BLaER1 (cell line): ENCODE data around the gene CRADD.
"Not testable (repeated sequence)": the region's sequence is repeated elsewhere in the genome, so short reads cannot be mapped to it uniquely, and the experiment has no call there.

Experiments
- H3K27ac ChIP-seq: shearing (Covaris generic); formaldehyde crosslinking; 2 replicates; pipeline ENCODE4 v1.8.1; 2022
- H3K27me3 ChIP-seq: shearing (Covaris generic); formaldehyde crosslinking; 2 replicates; pipeline ENCODE4 v1.8.1; 2022
- H3K36me3 ChIP-seq: shearing (Covaris generic); formaldehyde crosslinking; 2 replicates; pipeline ENCODE4 v1.8.1; 2022
- H3K4me1 ChIP-seq: shearing (Covaris generic); formaldehyde crosslinking; 2 replicates; pipeline ENCODE4 v1.8.1; 2022
- H3K4me2 ChIP-seq: shearing (Covaris generic); formaldehyde crosslinking; 2 replicates; pipeline ENCODE4 v1.8.1; 2022
- H3K4me3 ChIP-seq: shearing (Covaris generic); formaldehyde crosslinking; 2 replicates; pipeline ENCODE4 v1.8.1; 2022
- H3K9ac ChIP-seq: shearing (Covaris generic); formaldehyde crosslinking; 2 replicates; pipeline ENCODE4 v1.8.1; 2022
- H3K9me3 ChIP-seq: shearing (Covaris generic); formaldehyde crosslinking; 2 replicates; pipeline ENCODE4 v1.8.1; 2022
- H4K20me1 ChIP-seq: shearing (Covaris generic); formaldehyde crosslinking; 2 replicates; pipeline ENCODE4 v1.8.1; 2022
- Cebpa-rat ChIP-seq: shearing (Covaris generic); IDR thresholded peaks from 2 replicates; pipeline ENCODE4 v1.8.1; 2022

Gene CRADD

GRCh38 chr12:93777254-93777653 is 100.1 kb downstream of the CRADD start:
- Histone ChIP-seq H3K27ac (no peak overlapping the region), H4K20me1 (no peaks in the 10 kb centered on the region), H3K9me3 (peaks cover 3% of the 10 kb centered on the region; the same call in 1 of the 2 replicates), H3K27me3 (no peaks in the 10 kb centered on the region), H3K4me1 (peaks cover 19% of the 10 kb centered on the region), H3K4me2 (no peak overlapping the region), H3K36me3 (no peaks in the 10 kb centered on the region), H3K9ac (no peak overlapping the region), H3K4me3 (no peak overlapping the region)
- TF ChIP-seq Cebpa-rat: no peak

GRCh38 chr12:93778306-93778705 is 101.1 kb downstream of the CRADD start:
- TF ChIP-seq Cebpa-rat: no peak
- Histone ChIP-seq H3K9ac (no peak overlapping the region), H3K4me1 (peaks cover 11% of the 10 kb centered on the region), H3K27ac (no peak overlapping the region), H3K9me3 (no peaks in the 10 kb centered on the region; the same call in 1 of the 2 replicates), H3K36me3 (no peaks in the 10 kb centered on the region), H4K20me1 (no peaks in the 10 kb centered on the region), H3K27me3 (no peaks in the 10 kb centered on the region), H3K4me3 (no peak overlapping the region), H3K4me2 (peak overlapping the region; percentile 31)

- Histone ChIP-seq H3K36me3 (no peaks in the 10 kb centered on the region), H4K20me1 (no peaks in the 10 kb centered on the region), H3K4me1 (peaks cover 14% of the 10 kb centered on the region), H3K27me3 (no peaks in the 10 kb centered on the region), H3K27ac (no peak overlapping the region), H3K4me3 (no peak overlapping the region), H3K4me2 (peak overlapping the region; percentile 31), H3K9ac (no peak overlapping the region), H3K9me3 (no peaks in the 10 kb centered on the region; the same call in 1 of the 2 replicates)
- TF ChIP-seq Cebpa-rat: no peak
These were observed 101.6 kb downstream of the CRADD start for GRCh38 chr12:93778766-93779165.

DNA sequence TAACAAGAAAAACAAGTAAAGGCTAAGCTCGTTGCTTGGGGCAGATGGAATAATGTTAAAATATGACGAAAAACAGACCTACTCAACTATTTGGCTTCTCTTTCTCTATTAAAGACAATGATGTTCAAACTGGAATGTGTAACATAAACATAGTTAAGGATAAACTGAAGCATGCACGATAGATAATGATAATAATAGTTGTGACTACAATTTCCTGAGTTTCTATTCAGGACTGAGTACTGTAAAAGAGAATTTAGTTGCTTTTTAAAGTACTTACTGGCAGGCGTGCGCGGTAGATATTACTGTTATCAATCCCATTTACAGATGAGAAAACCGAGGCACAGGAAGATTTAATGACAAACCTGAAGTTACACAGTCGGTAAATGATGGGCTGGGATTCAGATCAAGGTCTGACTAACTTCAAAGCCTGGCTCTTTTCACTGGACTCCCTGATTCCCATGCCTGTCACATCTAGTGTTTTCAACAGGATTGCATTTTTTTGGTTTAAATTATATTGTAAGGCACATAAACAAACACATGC is 103.0 kb downstream of the CRADD start:
- H3K27me3 ChIP-seq: no peaks in the 10 kb centered on the region
- no peak overlapping the region for H3K9ac ChIP-seq
- no peaks in the 10 kb centered on the region; the same call in 1 of the 2 replicates for H3K9me3 ChIP-seq
- TF ChIP-seq Cebpa-rat: no peak
- no peaks in the 10 kb centered on the region for H4K20me1 ChIP-seq
- H3K4me1 ChIP-seq: peaks cover 28% of the 10 kb centered on the region
- H3K4me3 ChIP-seq: no peak overlapping the region
- no peaks in the 10 kb centered on the region for H3K36me3 ChIP-seq
- no peak overlapping the region for H3K4me2 ChIP-seq
- no peak overlapping the region for H3K27ac ChIP-seq

DNA sequence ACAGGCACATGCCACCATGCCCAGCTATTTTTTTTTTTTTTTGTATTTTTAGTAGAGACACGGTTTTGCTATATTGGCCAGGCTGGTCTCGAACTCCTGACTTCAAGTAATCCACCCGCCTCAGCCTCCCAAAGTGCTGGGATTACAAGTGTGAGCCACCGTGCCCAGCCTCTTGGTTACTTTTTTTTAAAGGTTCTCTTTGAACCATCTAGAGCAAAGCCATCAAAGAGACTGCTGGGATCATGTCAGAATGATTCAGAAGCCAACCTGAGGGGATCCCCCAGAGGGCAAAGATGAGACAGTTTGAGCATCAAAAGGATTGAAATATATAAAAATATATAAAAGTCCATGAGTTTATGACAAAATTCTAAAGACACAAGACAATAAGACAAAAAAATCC is 103.7 kb downstream of the CRADD start:
- H4K20me1 ChIP-seq, H3K9ac ChIP-seq, H3K4me2 ChIP-seq, H3K36me3 ChIP-seq, H3K27me3 ChIP-seq, H3K27ac ChIP-seq, H3K4me3 ChIP-seq, H3K9me3 ChIP-seq: not testable (repeated sequence)
- peaks cover 31% of the 10 kb centered on the region for H3K4me1 ChIP-seq

GRCh38 chr12:93781961-93782360 is 104.8 kb downstream of the CRADD start:
- not testable (repeated sequence) for H3K27me3 ChIP-seq, H3K4me2 ChIP-seq, H3K9ac ChIP-seq, H3K36me3 ChIP-seq, H3K27ac ChIP-seq, H4K20me1 ChIP-seq, H3K4me3 ChIP-seq, H3K9me3 ChIP-seq
- H3K4me1 ChIP-seq: peaks cover 31% of the 10 kb centered on the region

DNA sequence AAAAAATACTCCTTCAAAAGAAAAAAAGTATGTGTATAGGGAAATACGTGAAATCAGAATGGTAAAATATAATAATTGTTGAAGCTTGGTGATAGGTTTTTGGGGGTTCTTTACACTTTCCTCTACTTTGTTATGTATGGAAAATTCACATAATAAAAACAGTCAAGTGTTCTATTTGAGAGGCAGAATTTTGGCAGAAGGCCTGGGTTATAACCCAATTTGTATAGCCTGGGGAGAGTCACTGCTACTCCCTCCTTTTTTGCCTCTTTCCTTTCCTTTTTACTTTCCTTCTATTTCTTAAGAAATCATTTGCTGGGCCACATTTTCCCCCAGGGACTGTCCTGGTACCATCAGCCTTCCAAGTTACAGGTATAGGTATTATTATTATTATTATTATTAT is 105.7 kb downstream of the CRADD start:
- H3K27ac ChIP-seq: no peak overlapping the region
- no peaks in the 10 kb centered on the region for H3K36me3 ChIP-seq
- H3K9me3 ChIP-seq: peaks cover 3% of the 10 kb centered on the region; the same call in 1 of the 2 replicates
- peaks cover 31% of the 10 kb centered on the region for H3K4me1 ChIP-seq
- H3K27me3 ChIP-seq: no peaks in the 10 kb centered on the region
- TF ChIP-seq Cebpa-rat: no peak
- no peak overlapping the region for H3K4me2 ChIP-seq
- no peak overlapping the region for H3K4me3 ChIP-seq
- H4K20me1 ChIP-seq: no peaks in the 10 kb centered on the region
- H3K9ac ChIP-seq: no peak overlapping the region

GRCh38 chr12:93783832-93784231 is 106.7 kb downstream of the CRADD start:
- peaks cover 8% of the 10 kb centered on the region; the same call in 1 of the 2 replicates for H3K9me3 ChIP-seq
- no peak overlapping the region for H3K4me3 ChIP-seq
- H3K4me1 ChIP-seq: peaks cover 27% of the 10 kb centered on the region
- no peak overlapping the region for H3K9ac ChIP-seq
- H3K36me3 ChIP-seq: no peaks in the 10 kb centered on the region
- no peak overlapping the region for H3K27ac ChIP-seq
- TF ChIP-seq Cebpa-rat: no peak
- no peaks in the 10 kb centered on the region for H3K27me3 ChIP-seq
- H3K4me2 ChIP-seq: peak overlapping the region; percentile 46
- no peaks in the 10 kb centered on the region for H4K20me1 ChIP-seq

DNA sequence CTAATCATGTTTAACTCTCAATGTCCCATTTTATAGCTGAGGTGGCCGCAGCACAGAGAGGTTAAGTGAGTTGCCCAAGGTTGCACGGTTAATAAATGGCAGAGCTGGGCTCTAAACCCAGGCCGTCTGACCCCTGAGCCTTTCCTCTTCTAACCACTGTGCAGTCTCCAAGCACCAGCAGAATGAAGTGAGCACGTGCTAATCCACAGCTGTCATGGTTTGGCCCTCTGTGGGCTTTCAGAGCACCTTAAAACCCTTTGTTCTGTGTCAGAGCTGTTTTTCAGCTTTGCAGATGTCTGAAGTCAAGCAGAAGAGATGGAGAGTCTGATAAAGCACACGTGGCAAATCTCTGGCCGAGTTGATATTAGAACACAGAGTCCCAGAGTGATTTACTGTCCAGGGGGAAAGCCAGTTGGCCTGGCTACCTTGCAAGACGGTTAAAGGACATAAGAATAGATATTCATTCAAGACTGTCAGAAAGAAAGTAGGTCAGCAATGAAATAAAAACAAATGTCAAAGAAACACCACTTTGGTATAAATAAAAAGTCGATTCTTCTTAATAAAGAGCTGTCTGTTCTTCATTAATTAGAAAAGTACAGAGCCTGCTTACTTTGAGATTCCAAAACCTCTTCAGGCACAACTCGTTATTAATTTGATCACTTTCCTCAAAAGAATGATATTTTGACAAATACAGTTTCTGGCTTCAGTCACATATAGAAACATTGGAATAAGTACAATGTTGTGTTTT is 107.3 kb downstream of the CRADD start:
- Histone ChIP-seq H3K27me3 (no peaks in the 10 kb centered on the region), H4K20me1 (no peaks in the 10 kb centered on the region), H3K4me1 (peaks cover 32% of the 10 kb centered on the region), H3K9ac (no peak overlapping the region), H3K36me3 (no peaks in the 10 kb centered on the region), H3K27ac (no peak overlapping the region), H3K9me3 (peaks cover 8% of the 10 kb centered on the region; the same call in 1 of the 2 replicates), H3K4me3 (no peak overlapping the region), H3K4me2 (peak overlapping the region; percentile 46)
- TF ChIP-seq Cebpa-rat: no peak

DNA sequence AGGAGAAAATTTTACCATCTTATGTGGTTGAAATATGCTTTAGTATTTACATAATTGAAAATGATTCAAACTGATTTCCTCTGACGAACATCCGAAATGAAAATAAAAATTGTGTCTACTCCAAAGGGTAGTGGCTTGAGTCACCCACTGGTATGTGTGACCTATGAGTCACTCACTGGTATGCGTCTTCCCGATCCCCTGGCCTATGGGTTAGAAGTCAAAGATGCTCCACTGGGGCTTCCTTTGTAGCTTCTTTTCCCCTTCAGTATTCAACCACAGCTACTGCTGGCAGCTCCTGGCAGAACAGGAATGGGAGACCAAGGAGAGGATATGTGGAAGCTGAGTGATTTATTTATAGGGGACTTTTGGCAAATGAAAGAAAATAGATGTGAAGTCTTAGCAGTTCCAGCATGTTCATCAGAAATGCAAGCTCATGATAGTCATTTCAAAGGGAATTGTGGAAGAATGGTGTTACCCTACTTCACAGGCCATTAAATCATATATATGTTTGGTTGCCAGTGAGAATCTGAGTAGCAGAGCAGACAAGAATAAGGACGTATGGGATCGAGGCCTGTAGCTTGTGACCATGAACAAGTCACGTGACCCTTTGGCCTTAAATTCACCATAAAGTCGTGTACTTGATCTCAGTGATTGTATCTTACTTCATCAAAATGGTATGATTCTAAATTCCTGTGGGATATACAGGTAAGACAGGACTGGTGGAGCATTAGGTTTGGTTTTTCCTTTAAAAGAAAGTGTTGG is 108.3 kb downstream of the CRADD start:
- no peak overlapping the region for H3K4me3 ChIP-seq
- H3K9ac ChIP-seq: no peak overlapping the region
- no peak for TF ChIP-seq Cebpa-rat
- H3K27me3 ChIP-seq: no peaks in the 10 kb centered on the region
- H3K4me1 ChIP-seq: peaks cover 37% of the 10 kb centered on the region
- no peak overlapping the region; the same call in 1 of the 2 replicates for H3K4me2 ChIP-seq
- H3K9me3 ChIP-seq: peaks cover 8% of the 10 kb centered on the region; the same call in 1 of the 2 replicates
- H3K27ac ChIP-seq: no peak overlapping the region
- H4K20me1 ChIP-seq: no peaks in the 10 kb centered on the region
- no peaks in the 10 kb centered on the region for H3K36me3 ChIP-seq
